H1 (cell line): ENCODE results near the gene SPAG4. TPM values are rescaled to one million over a fixed set of nuclear protein-coding genes. Genes with fewer than 3 reads are reported as not detected.

Experiments used
- CTCF ChIA-PET: fragments of 300-600 bp; sonication (Branson Sonifier 250); formaldehyde crosslinking; loops from one replicate; lab custom pipeline; 2021; ENCODE audit not compliant: partially characterized antibody; lab: Charles Lee
- POLR2A ChIA-PET: fragments of 300-600 bp; sonication (Branson Sonifier 250); formaldehyde crosslinking; loops from one replicate; lab custom pipeline; 2021; ENCODE audit warnings: inconsistent platforms; ENCODE audit not compliant: partially characterized antibody; lab: Charles Lee
- DNase-seq, 2 experiments: peaks; one replicate each; pipeline versions ENCODE4 v3.0.0 to v3.0.0-alpha.2; 2010 to 2022; ENCODE audit warnings: low spot score in 2 of 2, low read depth in 1 of 2, mixed read lengths in 1 of 2
- FAIRE-seq: peaks from 2 replicates; lab custom pipeline; 2011; peaks lifted over from hg19 to GRCh38; lab: Jason Lieb, UNC
- H2AFZ ChIP-seq: 2 replicates; pipeline ENCODE4 v1.8.1; 2012; ENCODE audit warnings: low read length, inconsistent platforms
- H2AK5ac ChIP-seq: 2 replicates; pipeline ENCODE4 v1.6.1; 2013; ENCODE audit warnings: low read depth, low read length
- H2BK120ac ChIP-seq: replicated peaks from 2 replicates; pipeline ENCODE3; 2013; ENCODE audit warnings: low read depth, low read length, inconsistent platforms
- H2BK12ac ChIP-seq: 2 replicates; pipeline ENCODE4 v1.6.1; 2013; ENCODE audit warnings: low read depth, low read length
- H2BK15ac ChIP-seq: 2 replicates; pipeline ENCODE4 v1.6.1; 2013; ENCODE audit warnings: low read length
- H2BK20ac ChIP-seq: 2 replicates; pipeline ENCODE4 v1.6.1; 2013; ENCODE audit warnings: low read length
- H2BK5ac ChIP-seq: 2 replicates; pipeline ENCODE4 v1.6.1; 2013; ENCODE audit warnings: low read depth, low read length
- H3K14ac ChIP-seq: 2 replicates; pipeline ENCODE4 v1.6.1; 2013; ENCODE audit warnings: inconsistent platforms; ENCODE audit not compliant: insufficient read length
- H3K18ac ChIP-seq: 2 replicates; pipeline ENCODE4 v1.6.1; 2013; ENCODE audit warnings: low read length; ENCODE audit errors: extremely low read depth
- H3K23ac ChIP-seq: 2 replicates; pipeline ENCODE4 v1.6.1; 2013; ENCODE audit warnings: inconsistent platforms; ENCODE audit not compliant: insufficient read length
- H3K23me2 ChIP-seq: 2 replicates; pipeline ENCODE4 v1.6.1; 2013; ENCODE audit warnings: low read depth, low read length
- H3K27ac ChIP-seq: 2 replicates; pipeline ENCODE4 v1.6.1; 2011; ENCODE audit warnings: low read depth, low read length, inconsistent platforms
- H3K27me3 ChIP-seq, 4 experiments: replicated peaks in 1 of 4; 1 replicate in 1 of 4; 2 replicates in 3 of 4; pipeline versions ENCODE4 v1.6.1 to v1.8.1; 2011 to 2013; ENCODE audit warnings: low read length in 3 of 4, mild to moderate bottlenecking in 3 of 4, inconsistent platforms in 2 of 4, mixed read lengths in 2 of 4, moderate library complexity in 1 of 4; ENCODE audit not compliant: control insufficient read depth in 3 of 4, insufficient read depth in 3 of 4; ENCODE audit errors: extremely low read depth in 1 of 4
- H3K36me3 ChIP-seq, 4 experiments: 2 replicates each; pipeline versions ENCODE4 v1.6.1 to v1.8.1; 2011 to 2013; ENCODE audit warnings: mild to moderate bottlenecking in 4 of 4, low read length in 3 of 4, moderate library complexity in 2 of 4, control low read depth in 1 of 4, inconsistent platforms in 1 of 4; ENCODE audit not compliant: insufficient read depth in 4 of 4, control insufficient read depth in 2 of 4
- H3K4ac ChIP-seq: replicated peaks from 2 replicates; pipeline ENCODE3; 2013; ENCODE audit warnings: low read length, low read depth, mixed read lengths, inconsistent platforms; ENCODE audit not compliant: insufficient read length
- H3K4me1 ChIP-seq, 4 experiments: replicated peaks in 1 of 4; 1 replicate in 1 of 4; 2 replicates in 3 of 4; pipeline versions ENCODE4 v1.6.1 to v1.8.1; 2011 to 2013; ENCODE audit warnings: low read length in 3 of 4, inconsistent platforms in 2 of 4, mixed read lengths in 1 of 4; ENCODE audit not compliant: insufficient read depth in 4 of 4, control insufficient read depth in 3 of 4
- H3K4me2 ChIP-seq, 2 experiments: 2 replicates each; pipeline versions ENCODE4 v1.6.1 to v1.8.1; 2011 to 2013; ENCODE audit warnings: low read depth in 2 of 2, low read length in 2 of 2, control low read depth in 1 of 2, inconsistent platforms in 1 of 2, mild to moderate bottlenecking in 1 of 2; ENCODE audit not compliant: insufficient read depth in 1 of 2
- H3K4me3 ChIP-seq, 4 experiments: fragments of 200-600, 300-600 bp in 1 of 4; sonication (generic), shearing (Covaris generic), sonication (Bioruptor Twin) in 1 of 4; 2 replicates each; pipeline versions ENCODE4 v1.5.1 to v1.8.1; 2011 to 2016; ENCODE audit warnings: low read length in 4 of 4, low read depth in 3 of 4, control low read depth in 2 of 4, inconsistent platforms in 2 of 4, mild to moderate bottlenecking in 2 of 4, mixed read lengths in 1 of 4, moderate library complexity in 1 of 4; ENCODE audit not compliant: insufficient read depth in 2 of 4; ENCODE audit errors: extremely low read depth in 1 of 4
- H3K56ac ChIP-seq: replicated peaks from 2 replicates; pipeline ENCODE3; 2013; ENCODE audit warnings: low read depth, mild to moderate bottlenecking, mixed read lengths, low read length, inconsistent platforms; ENCODE audit not compliant: insufficient read length
- H3K79me1 ChIP-seq: 2 replicates; pipeline ENCODE4 v1.6.1; 2013; ENCODE audit warnings: low read depth, low read length, control low read depth
- H3K79me2 ChIP-seq, 2 experiments: 2 replicates each; pipeline versions ENCODE4 v1.6.1 to v1.8.1; 2012 to 2013; ENCODE audit warnings: low read length in 2 of 2, mild to moderate bottlenecking in 2 of 2, inconsistent platforms in 1 of 2; ENCODE audit not compliant: insufficient read depth in 2 of 2, control insufficient read depth in 1 of 2
- H3K9ac ChIP-seq, 4 experiments: replicated peaks in 1 of 4; 1 replicate in 1 of 4; 2 replicates in 3 of 4; pipeline versions ENCODE4 v1.6.1 to v1.8.1; 2011 to 2013; ENCODE audit warnings: low read depth in 3 of 4, low read length in 3 of 4, control low read depth in 2 of 4, mild to moderate bottlenecking in 2 of 4, moderate library complexity in 2 of 4, inconsistent platforms in 1 of 4; ENCODE audit errors: extremely low read depth in 1 of 4
- H3K9me3 ChIP-seq, 2 experiments: 2 replicates each; pipeline versions ENCODE4 v1.6.1 to v1.8.1; 2012 to 2013; ENCODE audit warnings: mild to moderate bottlenecking in 2 of 2, moderate library complexity in 2 of 2, control low read depth in 1 of 2, inconsistent platforms in 1 of 2, low read depth in 1 of 2, low read length in 1 of 2, mixed read lengths in 1 of 2; ENCODE audit not compliant: insufficient read depth in 2 of 2
- H4K20me1 ChIP-seq, 2 experiments: replicated peaks in 1 of 2; 2 replicates each; pipeline versions ENCODE3 to v1.8.1; 2011 to 2013; ENCODE audit warnings: inconsistent platforms in 2 of 2, low read length in 2 of 2, mild to moderate bottlenecking in 1 of 2; ENCODE audit not compliant: insufficient read depth in 2 of 2, control insufficient read depth in 1 of 2
- H4K5ac ChIP-seq: 2 replicates; pipeline ENCODE4 v1.6.1; 2013; ENCODE audit warnings: low read length, low read depth, mixed read lengths, inconsistent platforms; ENCODE audit not compliant: insufficient read length
- H4K8ac ChIP-seq: 2 replicates; pipeline ENCODE4 v1.8.0; 2013; ENCODE audit warnings: mild to moderate bottlenecking, moderate library complexity, low read length, inconsistent platforms; ENCODE audit not compliant: insufficient read depth; ENCODE audit errors: extremely low read depth
- H4K91ac ChIP-seq: replicated peaks from 2 replicates; pipeline ENCODE3; 2013; ENCODE audit warnings: low read length, mixed read lengths, inconsistent platforms; ENCODE audit not compliant: insufficient read length
- ATF3 ChIP-seq: IDR thresholded peaks from 2 replicates; pipeline ENCODE4 v1.6.1; 2011; ENCODE audit warnings: low read depth, mild to moderate bottlenecking, low read length; ENCODE audit not compliant: insufficient read depth
- CEBPB ChIP-seq: IDR thresholded peaks from 2 replicates; pipeline ENCODE4 v1.6.1; 2012; ENCODE audit warnings: low read depth, low read length
- CTBP2 ChIP-seq: IDR thresholded peaks from 2 replicates; pipeline ENCODE4 v1.7.0; 2011; ENCODE audit warnings: borderline replicate concordance, mild to moderate bottlenecking, moderate library complexity, mixed read lengths, low read length; ENCODE audit not compliant: insufficient read depth, insufficient read length
- E2F6 ChIP-seq: IDR thresholded peaks from 2 replicates; pipeline ENCODE4 v1.6.1; 2012; ENCODE audit warnings: inconsistent platforms
- EZH2 ChIP-seq: fragments of 200-600 bp; sonication (generic); IDR thresholded peaks from 2 replicates; pipeline ENCODE4 v1.7.1; 2012; ENCODE audit warnings: low read depth, mild to moderate bottlenecking, moderate library complexity, low read length, inconsistent platforms; ENCODE audit not compliant: severe bottlenecking
- JUN ChIP-seq: IDR thresholded peaks from 2 replicates; pipeline ENCODE4 v1.6.1; 2011; ENCODE audit warnings: low read depth, mild to moderate bottlenecking, improper control_type of control experiment, low read length
- RXRA ChIP-seq: IDR thresholded peaks from 2 replicates; pipeline ENCODE4 v1.6.1; 2011; ENCODE audit warnings: low read depth, mild to moderate bottlenecking, low read length, moderate library complexity; ENCODE audit not compliant: insufficient read depth
- SUZ12 ChIP-seq: fragments of 200-600 bp; sonication (generic); IDR thresholded peaks from 2 replicates; pipeline ENCODE4 v1.6.1; 2012; ENCODE audit warnings: mild to moderate bottlenecking, inconsistent platforms, low read length, moderate library complexity, mixed read lengths
- TBP ChIP-seq: IDR thresholded peaks from 2 replicates; pipeline ENCODE4 v1.6.1; 2011; ENCODE audit warnings: low read depth, low read length, improper control_type of control experiment
- YY1 ChIP-seq: IDR thresholded peaks from 2 replicates; pipeline ENCODE4 v1.6.1; 2011; ENCODE audit warnings: low read depth, mild to moderate bottlenecking, low read length
- polyA plus RNA-seq, 7 experiments: library from polyadenylated mRNA; depleted of rRNA in 3 of 7; stranded (reverse) in 5 of 7; unstranded in 2 of 7; fragments of >200 nt in 5 of 7; fragments of 200-250 nt in 2 of 7; gene quantifications; 1 replicate in 5 of 7; 2 replicates in 1 of 7; 4 replicates in 1 of 7; pipeline versions ENCODE4 v1.2.1 to v1.2.3, GENCODE V29; 2011 to 2013; ENCODE audit warnings: missing spikeins in 2 of 7, mixed read lengths in 2 of 7
- total RNA-seq: library from RNA; stranded (reverse); fragmentation: NEBNext Ultra II Directional; extraction: Animal tissue kit (Norgen Biotek cat#: 25700); gene quantifications from 2 replicates; pipeline ENCODE4 v1.2.1, GENCODE V29; 2021

The SPAG4 gene
- total and polyA plus RNA-seq, 2 of the 8 experiments (the other 6 are each of a cell fraction or from before 2014, with no cell fraction given): 2.4 to 6.0 TPM

- H4K91ac ChIP-seq: no peak overlapping the region
- TF ChIP-seq SUZ12 (no peak), TBP (no peak), YY1 (no peak), CTBP2 (no peak), CEBPB (no peak), E2F6 (no peak), RXRA (no peak), ATF3 (no peak), EZH2 (no peak), JUN (no peak)
- TF ChIP-seq, all 59 proteins: peak for 0
- no peak for DNase-seq
- Histone ChIP-seq H4K8ac (no peak overlapping the region), H2AK5ac (no peak overlapping the region), H3K79me1 (peaks cover 18% of the 10 kb centered on the region), H4K5ac (no peak overlapping the region), H3K23me2 (no peaks in the 10 kb centered on the region), H3K27me3 (no peaks in the 10 kb centered on the region), H3K9ac (no peak overlapping the region), H3K14ac (no peak overlapping the region), H2BK12ac (no peak overlapping the region), H3K79me2 (peaks cover 20 to 96% of the 10 kb centered on the region in 2 experiments), H3K4ac (no peak overlapping the region), H3K23ac (no peak overlapping the region), H3K56ac (no peak overlapping the region), H2BK20ac (no peak overlapping the region), H4K20me1 (peaks cover 16 to 34% of the 10 kb centered on the region in 2 experiments), H3K18ac (no peak overlapping the region), H3K4me1 (no peaks in the 10 kb centered on the region), H2BK5ac (no peak overlapping the region), H3K4me3 (no peak overlapping the region), H2AFZ (no peak overlapping the region), H3K9me3 (no peaks in the 10 kb centered on the region), H2BK120ac (no peak overlapping the region), H3K27ac (no peak overlapping the region), H3K4me2 (no peak overlapping the region), H3K36me3 (peaks cover 0 to 33% (median 10%) of the 10 kb centered on the region in 4 experiments; a peak in 7 of 8 replicates), H2BK15ac (no peak overlapping the region)
- ChIA-PET POLR2A (interaction anchor here (3.3 to 8.0 kb wide), 2 partner anchors 10 to 16 kb away, joined by 11 to 49 read pairs; partner anchors contain the start of genes CPNE1 and RBM12), CTCF (interaction anchor here (0.7 to 0.9 kb wide), 2 partner anchors 12 to 28 kb away, joined by 3 to 4 read pairs; no protein-coding TSS in a partner anchor)
- FAIRE-seq: no peak
These were observed 33.2 kb downstream of the SPAG4 start for GRCh38 chr20:35648836-35649235.
